ENCODE measurements around the gene GORASP2. TPM values are rescaled to one million over a fixed set of nuclear protein-coding genes. Genes with fewer than 3 reads are reported as not detected.

Gene GORASP2
- total and polyA plus RNA-seq, 3 donors from 2014 or later = 67.2 to 119 (median 67.3) TPM

- TF ChIP-seq POLR2A (IDR thresholded peaks at IDR 0.05) (no peak), CTCF (IDR thresholded peaks at IDR 0.05) (peak in 1 of 3 experiments; percentile 18)
- no peaks in the 10 kb centered on the region for H3K27me3 ChIP-seq
- DNase-seq = peak; percentile 48
- H3K9me3 ChIP-seq = no peaks in the 10 kb centered on the region
- intact Hi-C loops (cut with DNase I; ENCODE audit: low total_unique reads) = no loop called here
- H3K4me3 ChIP-seq = no peak overlapping the region
- H3K4me1 ChIP-seq = no peaks in the 10 kb centered on the region
- 77 to 78% methylated on average over 13 of the region's 13 CpGs for WGBS, 2 donors
- no peak overlapping the region for H3K27ac ChIP-seq
- no peaks in the 10 kb centered on the region for H3K36me3 ChIP-seq (ENCODE audit: low read depth, missing control alignments)
Measured at GRCh38 chr2:170966648-170967396, 37.8 kb downstream of the GORASP2 start.

- H3K4me1 ChIP-seq = no peaks in the 10 kb centered on the region
- intact Hi-C loops (cut with DNase I; ENCODE audit: low total_unique reads) = no loop called here
- no peak overlapping the region for H3K27ac ChIP-seq
- WGBS, 2 donors = 52 to 55% methylated on average over 4 to 5 of the region's 5 CpGs
- H3K27me3 ChIP-seq = no peaks in the 10 kb centered on the region
- no peak overlapping the region for H3K4me3 ChIP-seq
- no peaks in the 10 kb centered on the region for H3K36me3 ChIP-seq (ENCODE audit: low read depth, missing control alignments)
- H3K9me3 ChIP-seq = no peaks in the 10 kb centered on the region
- peak; percentile 67 for DNase-seq
- TF ChIP-seq POLR2A (IDR thresholded peaks at IDR 0.05) (no peak), CTCF (IDR thresholded peaks at IDR 0.05) (no peak)
Measured at GRCh38 chr2:170967553-170967952, 38.5 kb downstream of the GORASP2 start.

GRCh38 chr2:170968205-170969003 is 39.4 kb downstream of the GORASP2 start:
- no peaks in the 10 kb centered on the region for H3K36me3 ChIP-seq (ENCODE audit: low read depth, missing control alignments)
- H3K4me3 ChIP-seq = no peak overlapping the region
- intact Hi-C loops (cut with DNase I; ENCODE audit: low total_unique reads) = no loop called here
- TF ChIP-seq CTCF (IDR thresholded peaks at IDR 0.05) (no peak), POLR2A (IDR thresholded peaks at IDR 0.05) (no peak)
- no peaks in the 10 kb centered on the region for H3K9me3 ChIP-seq
- DNase-seq = no peak
- H3K27me3 ChIP-seq = no peaks in the 10 kb centered on the region
- H3K27ac ChIP-seq = no peak overlapping the region
- H3K4me1 ChIP-seq = peaks cover 5% of the 10 kb centered on the region
- WGBS, 2 donors = 65 to 75% methylated on average over 12 of the region's 12 CpGs

- no peaks in the 10 kb centered on the region for H3K36me3 ChIP-seq (ENCODE audit: low read depth, missing control alignments)
- DNase-seq = no peak
- no peaks in the 10 kb centered on the region for H3K27me3 ChIP-seq
- TF ChIP-seq CTCF (IDR thresholded peaks at IDR 0.05) (no peak), POLR2A (IDR thresholded peaks at IDR 0.05) (no peak)
- no peak overlapping the region for H3K4me3 ChIP-seq
- no peaks in the 10 kb centered on the region for H3K9me3 ChIP-seq
- H3K27ac ChIP-seq = no peak overlapping the region
- WGBS, 2 donors = 70 to 75% methylated on average over 2 of the region's 2 CpGs
- peaks cover 6% of the 10 kb centered on the region for H3K4me1 ChIP-seq
- intact Hi-C loops (cut with DNase I; ENCODE audit: low total_unique reads) = no loop called here
Measured at GRCh38 chr2:170969030-170969429, 40.0 kb downstream of the GORASP2 start.

Data from testis (tissue), 3 donors.